GM12878 (cell line): Measurements from ENCODE around the gene SMPX. TPM values are rescaled to one million over a fixed set of nuclear protein-coding genes. Genes with fewer than 3 reads are reported as not detected.

ENCODE experiments used
- BHLHE40 ChIP-seq, 2 experiments: fragments of 450-650 bp in 1 of 2; IDR thresholded peaks; 2 replicates each; pipeline ENCODE4 v1.6.1; 2011 to 2017; ENCODE audit warnings: low read depth in 2 of 2, borderline replicate concordance in 1 of 2, improper control_type of control experiment in 1 of 2, low read length in 1 of 2, mild to moderate bottlenecking in 1 of 2
- CUX1 ChIP-seq: IDR thresholded peaks from 2 replicates; pipeline ENCODE4 v1.6.1; 2012; ENCODE audit warnings: improper control_type of control experiment, low read depth, low read length; ENCODE audit not compliant: insufficient replicate concordance
- HCFC1 ChIP-seq: fragments of 150-350 bp; IDR thresholded peaks from 2 replicates; pipeline ENCODE4 v1.6.1; 2014; ENCODE audit warnings: low read length
- LARP7 ChIP-seq: fragments of 450-650 bp; IDR thresholded peaks from 2 replicates; pipeline ENCODE4 v1.6.1; 2017; ENCODE audit warnings: mild to moderate bottlenecking
- NR2C2 ChIP-seq: IDR thresholded peaks from 2 replicates; pipeline ENCODE4 v1.6.1; 2011; ENCODE audit warnings: borderline replicate concordance, low read depth; ENCODE audit not compliant: control insufficient read depth, insufficient read length
- SPI1 ChIP-seq: IDR thresholded peaks from 2 replicates; pipeline ENCODE4 v1.6.1; 2011; ENCODE audit warnings: low read depth, mild to moderate bottlenecking, low read length, moderate library complexity, borderline replicate concordance; ENCODE audit not compliant: insufficient read depth
- polyA plus RNA-seq, 11 experiments: library from polyadenylated mRNA; depleted of rRNA in 4 of 11; unstranded in 6 of 11; stranded (reverse) in 5 of 11; fragments of >200 nt; fragmentation: Nextera tagmentation in 4 of 11; fragmentation: Illumina TruSeq in 1 of 11; extraction: Ambion mirVana in 4 of 11; extraction: Trizol in 1 of 11; gene quantifications; 1 replicate in 1 of 11; 2 replicates in 10 of 11; pipeline versions ENCODE4 v1.2.1 to v1.2.3, GENCODE V29; 2011 to 2016; ENCODE audit warnings: inconsistent platforms in 2 of 11, missing spikeins in 2 of 11, low read depth in 1 of 11
- total RNA-seq, 4 experiments: library from RNA; depleted of rRNA in 3 of 4; stranded (reverse); fragments of >200 nt in 3 of 4; fragmentation: Illumina TruSeq in 1 of 4; extraction: Trizol in 1 of 4; gene quantifications; 2 replicates each; pipeline versions ENCODE4 v1.2.1 to v1.2.3, GENCODE V29; 2013 to 2021
- TF ChIP-seq, protein P1 (sequence below), 3 experiments: IDR thresholded peaks in 2 of 3; conservative IDR thresholded peaks in 1 of 3; 2 replicates each; pipeline ENCODE4 v1.5.1; 2011; ENCODE audit warnings: low read depth in 3 of 3, low read length in 3 of 3, mild to moderate bottlenecking in 3 of 3, control low read depth in 2 of 3, moderate library complexity in 2 of 3, inconsistent platforms in 1 of 3, mixed read lengths in 1 of 3; ENCODE audit not compliant: control insufficient read depth in 2 of 3, insufficient read depth in 1 of 3; ENCODE audit errors: extremely low read depth in 1 of 3

SMPX gene
- total and polyA plus RNA-seq, 10 of the 15 experiments (the other 5 are each of a cell fraction or from before 2014, with no cell fraction given), result 0.08 to 0.09 TPM; not detected in 8

GRCh38 chrX:21657318-21658151 is 100.4 kb downstream of the SMPX start (continued):
- TF ChIP-seq CUX1 (no peak), NR2C2 (no peak), HCFC1 (no peak), LARP7 (no peak), BHLHE40 (IDR thresholded peaks at IDR 0.05; ENCODE audit: borderline replicate concordance in 1 of 2, low read depth in 2 of 2, low read length in 1 of 2) (no peak), SPI1 (no peak)
- TF ChIP-seq, protein P1, sequence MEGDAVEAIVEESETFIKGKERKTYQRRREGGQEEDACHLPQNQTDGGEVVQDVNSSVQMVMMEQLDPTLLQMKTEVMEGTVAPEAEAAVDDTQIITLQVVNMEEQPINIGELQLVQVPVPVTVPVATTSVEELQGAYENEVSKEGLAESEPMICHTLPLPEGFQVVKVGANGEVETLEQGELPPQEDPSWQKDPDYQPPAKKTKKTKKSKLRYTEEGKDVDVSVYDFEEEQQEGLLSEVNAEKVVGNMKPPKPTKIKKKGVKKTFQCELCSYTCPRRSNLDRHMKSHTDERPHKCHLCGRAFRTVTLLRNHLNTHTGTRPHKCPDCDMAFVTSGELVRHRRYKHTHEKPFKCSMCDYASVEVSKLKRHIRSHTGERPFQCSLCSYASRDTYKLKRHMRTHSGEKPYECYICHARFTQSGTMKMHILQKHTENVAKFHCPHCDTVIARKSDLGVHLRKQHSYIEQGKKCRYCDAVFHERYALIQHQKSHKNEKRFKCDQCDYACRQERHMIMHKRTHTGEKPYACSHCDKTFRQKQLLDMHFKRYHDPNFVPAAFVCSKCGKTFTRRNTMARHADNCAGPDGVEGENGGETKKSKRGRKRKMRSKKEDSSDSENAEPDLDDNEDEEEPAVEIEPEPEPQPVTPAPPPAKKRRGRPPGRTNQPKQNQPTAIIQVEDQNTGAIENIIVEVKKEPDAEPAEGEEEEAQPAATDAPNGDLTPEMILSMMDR (IDR thresholded peaks at IDR 0.05 in 2 of 3, conservative IDR thresholded peaks at IDR 0.05 in 1 of 3; ENCODE audit: control insufficient read depth in 2 of 3, extremely low read depth in 1 of 3, insufficient read depth in 1 of 3, low read depth in 3 of 3, low read length in 3 of 3), result no peak
